B cell (primary cell): ENCODE measurements around the gene AFDN. TPM values are rescaled to one million over a fixed set of nuclear protein-coding genes. Genes with fewer than 3 reads are reported as not detected.

Experiments used
- ATAC-seq: fragments of 200-7000 bp; cut with Tn5 transposase; one replicate; pipeline ENCODE4 v1.10.0; 2021; ENCODE audit warnings: low read depth, mild to moderate bottlenecking, moderate number of reproducible peaks, moderate library complexity
- CTCF ChIA-PET: fragments of 350-600 bp; sonication (Branson Sonifier 250); formaldehyde crosslinking; loops from one replicate; lab custom pipeline; 2021; ENCODE audit warnings: antibody characterized with exemption, inconsistent platforms; lab: Charles Lee
- POLR2A ChIA-PET: fragments of 350-600 bp; sonication (Branson Sonifier 250); formaldehyde crosslinking; loops from one replicate; lab custom pipeline; 2021; ENCODE audit warnings: antibody characterized with exemption; lab: Charles Lee
- DNase-seq: peaks from one replicate; pipeline ENCODE4 v3.0.0; 2013
- H2AFZ ChIP-seq: 2 replicates; pipeline ENCODE4 v1.6.1; 2012; ENCODE audit warnings: mild to moderate bottlenecking, low read depth, low read length; ENCODE audit not compliant: insufficient read depth, poor library complexity, severe bottlenecking
- H3K27ac ChIP-seq, 2 donors: 1 replicate in 1 of 2; 2 replicates in 1 of 2; pipeline ENCODE4 v1.5.1; 2012 to 2013; ENCODE audit warnings: low read length in 2 of 2, mild to moderate bottlenecking in 2 of 2, moderate library complexity in 1 of 2
- H3K27me3 ChIP-seq, 4 experiments: fragments of 200-600 bp in 1 of 4; sonication (generic) in 1 of 4; replicated peaks in 1 of 4; 1 replicate in 2 of 4; 2 replicates in 2 of 4; pipeline versions ENCODE4 v1.6.1 to v1.7.0; 2013 to 2016; ENCODE audit warnings: low read length in 3 of 4, mild to moderate bottlenecking in 2 of 4, mixed read lengths in 1 of 4, moderate library complexity in 1 of 4; ENCODE audit not compliant: insufficient read depth in 4 of 4, control insufficient read depth in 3 of 4; ENCODE audit errors: control extremely low read depth in 1 of 4
- H3K36me3 ChIP-seq, 2 experiments: replicated peaks in 1 of 2; 1 replicate in 1 of 2; 2 replicates in 1 of 2; pipeline versions ENCODE4 v1.6.1 to v1.7.1; 2013; ENCODE audit warnings: low read length in 1 of 2; ENCODE audit not compliant: insufficient read depth in 2 of 2, control insufficient read depth in 1 of 2; ENCODE audit errors: control extremely low read depth in 1 of 2, extremely low read depth in 1 of 2
- H3K4me1 ChIP-seq, 2 donors: fragments of 200-600 bp in 1 of 2; sonication (generic) in 1 of 2; 1 replicate in 1 of 2; 2 replicates in 1 of 2; pipeline versions ENCODE4 v1.5.1 to v1.6.1; 2013 to 2017; ENCODE audit warnings: low read length in 2 of 2; ENCODE audit not compliant: control insufficient read depth in 2 of 2, insufficient read depth in 2 of 2
- H3K4me2 ChIP-seq: replicated peaks from 2 replicates; pipeline ENCODE3; 2012; ENCODE audit warnings: mild to moderate bottlenecking, low read depth, low read length; ENCODE audit not compliant: poor library complexity, severe bottlenecking
- H3K4me3 ChIP-seq, 5 experiments: fragments of 200-600 bp in 1 of 5; sonication (generic) in 1 of 5; 1 replicate in 3 of 5; 2 replicates in 2 of 5; pipeline versions ENCODE4 v1.5.1 to v1.7.0; 2011 to 2016; ENCODE audit warnings: low read length in 4 of 5, mild to moderate bottlenecking in 4 of 5, low read depth in 2 of 5, control low read depth in 1 of 5, moderate library complexity in 1 of 5; ENCODE audit not compliant: insufficient read depth in 1 of 5; ENCODE audit errors: control extremely low read depth in 1 of 5, extremely low read depth in 1 of 5
- H3K79me2 ChIP-seq: fragments of 200-600 bp; sonication (generic); one replicate; pipeline ENCODE4 v1.6.0; 2016; ENCODE audit warnings: low read length; ENCODE audit not compliant: control insufficient read depth, insufficient read depth
- H3K9ac ChIP-seq: fragments of 200-600 bp; sonication (generic); 2 replicates; pipeline ENCODE4 v1.6.1; 2017; ENCODE audit warnings: mild to moderate bottlenecking, low read length, moderate library complexity
- H3K9me3 ChIP-seq, 3 donors: one replicate each; pipeline versions ENCODE4 v1.6.1 to v1.7.1; 2013; ENCODE audit warnings: low read length in 2 of 3; ENCODE audit not compliant: control insufficient read depth in 2 of 3, insufficient read depth in 1 of 3; ENCODE audit errors: control extremely low read depth in 1 of 3
- H4K20me1 ChIP-seq: 2 replicates; pipeline ENCODE4 v1.6.0; 2012; ENCODE audit warnings: mild to moderate bottlenecking, low read length; ENCODE audit not compliant: insufficient read depth, control insufficient read depth, poor library complexity, severe bottlenecking
- H3K27ac Mint-ChIP-seq: one replicate; pipeline ENCODE4 v1.8.0; 2021; ENCODE audit warnings: mixed read lengths
- H3K27me3 Mint-ChIP-seq: one replicate; pipeline ENCODE4 v1.8.0; 2021; ENCODE audit warnings: mixed read lengths
- H3K4me1 Mint-ChIP-seq: one replicate; pipeline ENCODE4 v1.8.0; 2021; ENCODE audit warnings: mixed read lengths
- H3K4me3 Mint-ChIP-seq: one replicate; pipeline ENCODE4 v1.8.0; 2021; ENCODE audit warnings: mixed read lengths
- H3K9me3 Mint-ChIP-seq: one replicate; pipeline ENCODE4 v1.8.0; 2022; ENCODE audit warnings: mixed read lengths; ENCODE audit not compliant: insufficient read depth
- CTCF ChIP-seq: fragments of 200-600 bp; IDR thresholded peaks from one replicate; pipeline ENCODE4 v1.8.0; 2022; ENCODE audit warnings: antibody characterized with exemption, mild to moderate bottlenecking
- EZH2 ChIP-seq: IDR thresholded peaks from 2 replicates; pipeline ENCODE4 v1.6.1; 2012; ENCODE audit warnings: borderline replicate concordance, low read depth, mild to moderate bottlenecking, moderate library complexity, low read length; ENCODE audit not compliant: insufficient read depth, poor library complexity, severe bottlenecking
- WGBS: methylation state at CpG from one replicate; pipeline ENCODE4 v1.1.5; 2013; ENCODE audit warnings: missing lambda C conversion rate; ENCODE audit not compliant: insufficient coverage; 5-methylcytosine and 5-hydroxymethylcytosine counted together
- intact Hi-C: fragments of 100-400 bp; cut with micrococcal nuclease; formaldehyde crosslinking; loops from one replicate; pipeline ENCODE4 v1.10.0; 2022
- polyA plus RNA-seq: library from polyadenylated mRNA; depleted of rRNA; stranded (reverse); fragments of >200 nt; gene quantifications from 2 replicates; pipeline ENCODE4 v1.2.3, GENCODE V29; 2012
- total RNA-seq, 2 donors: library from RNA; stranded (reverse); fragments of 120-200 nt in 1 of 2; gene quantifications; 1 replicate in 1 of 2; 2 replicates in 1 of 2; pipeline versions ENCODE4 v1.2.3 to v1.2.4, GENCODE V29; 2013 to 2022

AFDN gene
- total and polyA plus RNA-seq, 2 donors (not counting 1 experiment from before 2014, with no cell fraction given) = 15.4 to 70.5 TPM

GRCh38 chr6:167912494-167912893 is 85.8 kb downstream of the AFDN start:
- ATAC-seq (no peak), DNase-seq (no peak)
- intact Hi-C loops = no loop called here
- H3K9me3 ChIP-seq = no peaks in the 10 kb centered on the region
- no peak overlapping the region for H3K27ac ChIP-seq
- POLR2A ChIA-PET = no interaction called here
- Mint-ChIP-seq H3K4me1 (no peaks in the 10 kb centered on the region), H3K27me3 (no peaks in the 10 kb centered on the region), H3K27ac (no peak overlapping the region), H3K9me3 (no peaks in the 10 kb centered on the region), H3K4me3 (no peak overlapping the region)
- WGBS = no CpG with 5 or more reads among the region's 2 CpGs
- H3K79me2 ChIP-seq = no peaks in the 10 kb centered on the region
- H3K4me3 ChIP-seq = no peak overlapping the region
- CTCF ChIA-PET = no interaction called here
- no peak overlapping the region for H2AFZ ChIP-seq
- no peaks in the 10 kb centered on the region for H4K20me1 ChIP-seq
- H3K4me1 ChIP-seq = no peaks in the 10 kb centered on the region
- no peak overlapping the region for H3K9ac ChIP-seq
- no peaks in the 10 kb centered on the region for H3K27me3 ChIP-seq
- no peak overlapping the region for H3K4me2 ChIP-seq
- TF ChIP-seq EZH2 (no peak), CTCF (no peak)
- no peaks in the 10 kb centered on the region for H3K36me3 ChIP-seq

- no peaks in the 10 kb centered on the region for H3K9me3 Mint-ChIP-seq
- ChIA-PET POLR2A (no interaction called here), CTCF (no interaction called here)
- H3K27ac ChIP-seq = no peak overlapping the region
- H3K4me1 Mint-ChIP-seq = no peaks in the 10 kb centered on the region
- H3K27me3 Mint-ChIP-seq = no peaks in the 10 kb centered on the region
- H3K79me2 ChIP-seq = no peaks in the 10 kb centered on the region
- intact Hi-C loops = no loop called here
- no peaks in the 10 kb centered on the region for H3K27me3 ChIP-seq
- H3K36me3 ChIP-seq = no peaks in the 10 kb centered on the region
- no peak for TF ChIP-seq CTCF
- TF ChIP-seq EZH2 = no peak
- no CpG with 5 or more reads among the region's 3 CpGs for WGBS
- H3K4me2 ChIP-seq = no peak overlapping the region
- ATAC-seq = no peak
- H3K4me3 Mint-ChIP-seq = no peak overlapping the region
- H3K9me3 ChIP-seq = no peaks in the 10 kb centered on the region
- no peaks in the 10 kb centered on the region for H4K20me1 ChIP-seq
- DNase-seq = no peak
- H3K9ac ChIP-seq = no peak overlapping the region
- H2AFZ ChIP-seq = no peak overlapping the region
- H3K27ac Mint-ChIP-seq = no peak overlapping the region
- H3K4me1 ChIP-seq = no peaks in the 10 kb centered on the region
- H3K4me3 ChIP-seq = no peak overlapping the region
Observed at GRCh38 chr6:167913699-167914098, 87.0 kb downstream of the AFDN start.
